Midbrain (tissue), 1 donor: ENCODE data around the gene CCDC169.

Source experiments
- DNase-seq: peaks from one replicate; lab custom pipeline; 2025; lab: John Stamatoyannopoulos, UW

CCDC169 gene

DNA sequence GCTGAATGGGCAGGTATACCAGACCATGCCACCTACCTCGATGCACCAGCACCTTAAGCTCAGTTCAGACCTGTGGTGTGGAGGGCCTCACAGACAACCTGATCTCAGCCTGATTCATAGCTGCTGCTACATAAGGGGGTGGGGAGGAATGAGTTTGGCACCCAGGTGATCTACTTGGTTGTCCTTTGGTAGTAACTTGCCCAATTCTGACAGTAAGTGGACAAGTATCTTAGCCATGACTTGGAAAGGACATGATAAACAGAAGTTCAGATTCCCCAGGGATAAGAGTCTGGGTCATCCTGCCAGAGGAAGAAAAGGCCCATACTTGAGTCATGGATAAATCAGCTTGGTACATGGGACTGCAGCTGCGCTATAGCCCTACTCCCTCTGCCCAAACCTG is 54.9 kb downstream of the CCDC169 start:
- DNase-seq = no peak

- DNase-seq = no peak
Measured at GRCh38 chr13:36231236-36231635, 66.4 kb downstream of the CCDC169 start.

DNA sequence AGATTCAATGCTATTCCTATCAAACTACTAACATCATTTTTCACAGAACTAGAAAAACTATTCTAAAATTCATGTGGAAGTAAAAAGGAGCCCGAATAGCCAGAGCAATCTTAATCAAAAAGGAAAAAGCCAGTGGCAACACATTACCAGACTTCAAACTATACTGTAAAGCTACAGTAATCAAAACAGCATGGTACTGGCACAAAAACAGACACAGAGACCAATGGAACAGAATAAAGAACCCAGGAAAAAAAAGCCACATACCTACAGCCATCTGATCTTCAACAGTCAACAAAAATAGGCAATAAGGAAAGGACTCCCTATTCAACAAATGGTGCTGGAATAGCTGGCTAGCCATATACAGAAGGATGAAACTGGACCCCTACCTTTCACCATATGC is 72.9 kb downstream of the CCDC169 start:
- DNase-seq = no peak

GRCh38 chr13:36219883-36220282 is 77.7 kb downstream of the CCDC169 start:
- no peak for DNase-seq

GRCh38 chr13:36217456-36217855 is 80.2 kb downstream of the CCDC169 start:
- no peak for DNase-seq

DNA sequence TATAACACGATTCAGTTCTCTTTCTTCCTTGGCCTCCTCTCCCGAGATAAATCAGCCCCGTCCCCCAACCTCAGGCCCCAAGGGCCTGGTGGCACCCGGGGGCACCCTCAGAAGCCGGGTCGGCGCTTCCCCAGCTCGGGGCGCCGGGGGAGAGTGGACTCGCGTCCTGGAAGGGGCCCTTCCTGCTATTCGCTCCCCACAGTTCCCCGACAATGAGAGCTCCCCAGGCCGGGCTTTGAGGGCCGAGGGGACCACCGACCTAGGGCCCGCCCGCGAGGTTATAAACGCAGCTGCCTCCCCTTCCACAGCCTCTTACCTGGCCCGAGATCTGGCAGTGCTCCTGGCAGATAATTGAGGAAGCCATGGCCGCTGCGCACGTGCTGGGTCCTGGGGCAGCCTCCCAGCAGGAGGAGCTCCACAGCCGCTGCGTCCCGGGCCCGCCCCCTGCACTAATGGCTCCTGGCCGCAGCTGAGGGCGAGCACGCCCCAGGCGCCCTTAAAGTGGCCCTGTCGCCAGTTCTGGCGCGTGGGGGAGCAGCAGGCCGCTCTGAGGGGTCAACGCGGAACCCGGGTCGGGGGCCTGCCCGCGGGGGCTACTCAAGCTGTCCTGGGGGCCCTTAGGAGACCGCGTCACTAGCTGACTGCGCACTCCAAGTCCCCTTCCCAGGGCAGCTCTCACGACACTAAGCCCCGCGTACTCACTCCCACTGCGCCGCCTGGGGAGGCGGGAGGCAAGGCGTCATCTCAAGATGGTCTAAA is 83.3 kb downstream of the CCDC169 start, which contains the start of gene SOHLH2:
Gene SOHLH2 (minus strand): TSS at position 394 of the 759 bp plus-strand sequence. CDS start 30 bp downstream, at position 364.
- no peak for DNase-seq

- DNase-seq = no peak
Measured at GRCh38 chr13:36212789-36213188, 84.8 kb downstream of the CCDC169 start.

GRCh38 chr13:36211567-36211966 is 86.0 kb downstream of the CCDC169 start:
- DNase-seq = no peak

GRCh38 chr13:36210738-36211137 is 86.9 kb downstream of the CCDC169 start:
- DNase-seq = no peak

GRCh38 chr13:36207672-36208071 is 89.9 kb downstream of the CCDC169 start:
- DNase-seq = no peak

DNA sequence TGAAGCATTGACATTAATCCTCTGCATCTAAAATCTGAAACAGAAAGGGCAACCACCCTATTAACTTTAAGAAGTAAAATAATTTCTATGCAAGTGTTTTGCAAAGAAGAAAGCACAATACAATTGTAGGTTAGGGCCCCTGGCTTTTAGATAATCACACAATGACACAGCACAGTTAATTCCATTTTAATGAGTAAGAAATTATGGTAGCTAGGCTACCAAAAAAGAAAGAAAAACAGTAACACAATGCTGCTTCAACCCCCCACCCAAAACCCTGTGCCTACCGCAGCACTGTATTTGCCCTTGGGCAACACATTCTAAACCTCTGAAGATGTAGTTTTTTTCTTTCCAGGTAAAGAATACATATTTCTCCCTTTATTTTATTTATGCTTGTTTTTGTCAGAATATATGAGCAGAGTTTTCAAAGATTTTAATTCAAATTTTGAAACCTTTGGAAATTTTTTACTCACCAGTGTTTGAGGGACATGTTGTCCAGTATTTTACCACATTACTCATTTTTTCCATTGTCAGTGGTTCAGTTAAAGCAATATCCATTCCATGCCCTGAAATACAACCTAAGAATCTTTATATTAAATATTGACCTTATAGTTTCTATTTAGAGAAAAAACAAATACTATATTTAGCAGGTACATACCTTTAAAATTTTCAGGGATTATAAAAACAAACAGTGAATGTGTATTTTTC is 104.3 kb downstream of the CCDC169 start:
- DNase-seq = no peak

DNA sequence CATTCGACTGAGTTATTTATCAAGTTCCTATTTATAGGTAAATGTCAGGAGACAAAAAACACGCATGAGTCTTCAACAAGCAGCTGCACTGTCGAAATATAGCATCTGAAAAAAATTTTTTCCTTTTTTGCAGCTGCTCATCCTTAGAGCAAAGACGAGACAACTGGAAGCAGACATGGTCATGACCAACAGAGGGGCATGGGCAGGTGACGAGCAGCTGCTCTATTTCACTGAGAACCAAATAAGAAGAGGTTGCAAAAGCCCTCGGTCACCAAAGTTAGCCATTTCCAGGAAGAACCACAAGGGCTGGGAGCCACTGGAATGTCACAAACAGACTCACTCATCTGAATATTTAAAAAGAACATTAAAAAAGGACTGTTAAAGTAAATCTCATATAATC is 105.4 kb downstream of the CCDC169 start:
- no peak for DNase-seq

DNA sequence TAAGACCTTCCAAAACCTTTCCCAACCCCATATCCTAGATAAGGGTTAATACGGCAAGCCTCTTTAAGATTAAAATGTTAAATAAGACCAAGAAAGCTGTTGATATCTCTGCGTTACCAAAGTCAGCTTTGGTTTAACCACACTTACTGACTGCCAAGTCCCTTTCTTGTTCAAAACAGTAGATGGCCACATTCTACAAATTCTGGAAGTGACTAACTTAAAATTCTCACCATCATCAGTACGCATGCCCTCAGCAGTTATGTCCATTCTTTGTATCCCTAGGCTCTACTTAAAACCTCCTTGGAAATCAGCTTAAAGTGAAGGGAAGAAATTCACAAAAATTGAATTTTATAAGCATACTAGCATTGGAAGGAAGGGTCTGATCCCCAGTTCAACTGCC is 106.8 kb downstream of the CCDC169 start:
- DNase-seq = no peak

GRCh38 chr13:36188441-36188840 is 109.2 kb downstream of the CCDC169 start:
- DNase-seq = no peak

GRCh38 chr13:36183901-36184300 is 113.7 kb downstream of the CCDC169 start:
- DNase-seq = no peak
